NCI-H1105 treated with DMSO at 0.1 percent for 48 hours (cell line): ENCODE results near the gene MIOX.

Experiments used
- DNase-seq: peaks from one replicate; lab custom pipeline; 2025; lab: John Stamatoyannopoulos, UW

MIOX gene

GRCh38 chr22:50486561-50487289 lies at the start of gene MIOX:
MIOX (plus strand) TSS chr22:50486859; CDS start chr22:50486898, 39 bp downstream.
- DNase-seq, result no peak

GRCh38 chr22:50437511-50438304 lies 49.0 kb upstream of the MIOX start:
- DNase-seq, result no peak

DNA sequence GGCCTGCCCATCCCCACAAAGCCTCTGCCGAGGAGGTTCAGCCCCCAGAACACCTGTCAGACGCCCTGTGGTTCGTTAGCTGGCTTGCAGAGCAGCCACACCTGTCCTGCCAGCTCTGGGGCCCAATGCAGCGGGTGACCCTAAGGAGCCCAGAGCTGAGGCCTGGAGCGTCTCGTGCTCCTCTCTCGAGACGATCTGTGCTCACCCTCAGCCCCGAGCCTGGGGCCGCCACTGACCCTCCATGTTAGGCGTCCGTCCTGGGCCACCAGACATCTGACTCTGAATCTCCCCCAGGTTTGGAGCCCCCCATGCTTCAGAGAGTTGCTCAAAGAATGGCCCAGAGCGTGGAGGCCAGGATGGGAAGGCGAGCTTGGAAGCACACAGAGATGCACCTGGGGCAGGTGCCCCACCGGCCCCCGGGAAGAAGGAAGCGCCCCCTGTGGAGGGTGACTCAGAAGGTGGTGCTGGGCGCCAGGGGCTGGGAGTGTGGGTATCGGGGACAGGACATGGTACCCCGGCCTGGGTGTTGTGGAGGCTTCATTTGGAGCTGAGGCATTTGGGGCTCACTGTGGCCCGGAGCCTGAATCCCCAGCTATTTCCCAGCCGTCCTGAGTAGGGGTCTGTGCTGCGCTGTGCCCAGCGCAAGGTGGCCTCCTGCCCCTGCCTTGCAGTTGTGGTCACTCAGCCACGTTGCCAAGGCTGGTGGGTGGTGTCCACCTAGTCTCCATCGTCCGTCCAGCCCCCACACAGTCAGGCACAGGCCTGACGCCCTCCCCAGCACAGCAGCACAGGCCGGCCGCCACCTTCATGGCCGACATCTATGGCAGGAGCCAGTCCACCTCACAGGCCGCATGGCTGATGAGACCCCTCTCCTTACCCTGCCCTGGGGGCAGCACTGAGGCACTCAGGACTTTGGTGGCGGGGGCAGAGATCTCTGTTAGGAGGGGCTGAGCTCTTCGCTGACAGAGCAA lies 48.1 kb upstream of the MIOX start:
- no peak for DNase-seq

- no peak for DNase-seq
Observed at GRCh38 chr22:50439314-50439870, 47.3 kb upstream of the MIOX start.

- DNase-seq, result no peak
Observed at GRCh38 chr22:50439871-50440331, 46.8 kb upstream of the MIOX start.

DNA sequence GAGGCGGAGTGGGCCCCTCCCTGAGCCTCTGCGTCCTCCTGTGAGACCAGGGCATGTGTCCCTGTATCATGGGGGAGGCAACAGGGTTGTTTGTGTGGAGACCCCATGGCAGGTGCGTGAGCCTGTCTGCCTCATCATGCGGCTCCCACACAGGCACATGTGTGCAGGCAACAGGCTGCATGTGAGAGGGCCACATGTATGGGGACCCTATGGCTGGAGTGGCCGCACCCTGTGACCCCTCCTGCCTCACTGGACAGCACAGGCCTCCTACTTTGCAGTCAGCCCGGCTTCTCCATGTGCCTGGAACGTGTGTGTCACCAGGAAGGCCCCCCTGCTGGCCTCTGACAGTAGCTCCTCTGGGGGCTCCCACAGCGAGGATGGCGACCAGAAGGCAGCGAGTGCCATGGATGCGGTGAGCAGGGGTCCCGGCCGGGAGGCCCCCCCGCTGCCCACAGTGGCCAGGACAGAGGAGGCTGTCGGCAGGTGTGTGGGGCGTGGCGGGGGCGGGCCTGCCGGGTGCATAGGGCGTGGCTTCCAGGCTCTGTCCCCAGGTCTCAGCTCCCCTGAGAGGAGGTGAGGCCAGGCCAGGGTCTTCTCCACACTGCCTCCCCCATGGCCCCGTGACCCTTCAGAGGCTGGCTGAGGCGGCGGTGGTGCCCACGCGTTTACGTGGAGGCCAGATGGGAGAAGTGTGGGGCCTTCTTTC lies 46.0 kb upstream of the MIOX start:
- DNase-seq, result no peak

DNA sequence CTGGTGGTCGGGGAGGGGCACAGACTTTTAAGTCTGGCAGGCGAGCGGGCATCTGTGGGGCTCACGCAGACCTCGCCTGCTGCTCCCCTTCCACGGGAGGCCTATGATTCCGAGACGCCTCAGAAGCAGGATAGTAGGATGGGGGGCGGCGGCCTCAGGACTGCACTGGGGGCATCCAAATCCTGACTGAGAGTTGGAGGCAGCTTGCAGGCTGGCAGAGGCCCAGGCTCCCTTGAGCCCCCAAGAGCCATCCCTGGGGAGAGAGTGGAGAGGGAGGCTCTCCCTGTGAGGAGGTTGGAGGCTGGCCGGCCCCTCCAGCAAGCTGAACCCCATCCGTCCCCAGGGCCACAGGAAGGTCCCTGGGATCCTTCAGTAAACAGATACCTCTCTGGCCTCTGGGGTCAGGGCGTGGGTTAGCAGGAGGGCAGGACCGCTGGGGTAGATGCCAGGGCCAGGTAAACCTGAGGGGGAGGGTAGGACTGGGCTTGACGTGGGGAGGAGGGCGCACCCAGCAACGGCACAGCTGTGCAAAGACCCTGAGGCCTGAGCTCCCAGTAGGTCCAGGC lies 45.1 kb upstream of the MIOX start:
- DNase-seq, result no peak

GRCh38 chr22:50443197-50443596 lies 43.5 kb upstream of the MIOX start:
- DNase-seq, result no peak

GRCh38 chr22:50443801-50444625 lies 42.6 kb upstream of the MIOX start:
- DNase-seq, result no peak

DNA sequence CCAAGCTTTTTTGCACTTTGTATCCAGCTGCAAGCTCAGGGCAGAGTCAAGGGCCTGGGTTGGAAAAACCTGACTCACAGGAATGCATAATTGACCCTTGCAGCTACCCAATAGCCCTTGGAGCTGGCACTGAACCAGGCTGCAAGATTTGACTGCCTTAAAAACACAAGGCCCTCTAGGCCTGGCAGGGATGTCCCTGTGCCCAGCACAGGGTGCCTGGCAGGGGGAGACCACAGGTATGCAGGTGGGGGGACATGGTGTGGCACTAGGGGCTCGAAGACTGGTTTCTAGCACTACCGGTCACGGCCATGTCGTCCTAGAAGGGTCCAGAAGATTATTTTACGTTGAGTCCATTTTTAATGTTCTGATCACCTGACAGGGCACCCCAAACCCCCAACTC lies 42.0 kb upstream of the MIOX start:
- DNase-seq, result no peak

GRCh38 chr22:50445071-50445879 lies 41.4 kb upstream of the MIOX start:
- DNase-seq, result no peak

DNA sequence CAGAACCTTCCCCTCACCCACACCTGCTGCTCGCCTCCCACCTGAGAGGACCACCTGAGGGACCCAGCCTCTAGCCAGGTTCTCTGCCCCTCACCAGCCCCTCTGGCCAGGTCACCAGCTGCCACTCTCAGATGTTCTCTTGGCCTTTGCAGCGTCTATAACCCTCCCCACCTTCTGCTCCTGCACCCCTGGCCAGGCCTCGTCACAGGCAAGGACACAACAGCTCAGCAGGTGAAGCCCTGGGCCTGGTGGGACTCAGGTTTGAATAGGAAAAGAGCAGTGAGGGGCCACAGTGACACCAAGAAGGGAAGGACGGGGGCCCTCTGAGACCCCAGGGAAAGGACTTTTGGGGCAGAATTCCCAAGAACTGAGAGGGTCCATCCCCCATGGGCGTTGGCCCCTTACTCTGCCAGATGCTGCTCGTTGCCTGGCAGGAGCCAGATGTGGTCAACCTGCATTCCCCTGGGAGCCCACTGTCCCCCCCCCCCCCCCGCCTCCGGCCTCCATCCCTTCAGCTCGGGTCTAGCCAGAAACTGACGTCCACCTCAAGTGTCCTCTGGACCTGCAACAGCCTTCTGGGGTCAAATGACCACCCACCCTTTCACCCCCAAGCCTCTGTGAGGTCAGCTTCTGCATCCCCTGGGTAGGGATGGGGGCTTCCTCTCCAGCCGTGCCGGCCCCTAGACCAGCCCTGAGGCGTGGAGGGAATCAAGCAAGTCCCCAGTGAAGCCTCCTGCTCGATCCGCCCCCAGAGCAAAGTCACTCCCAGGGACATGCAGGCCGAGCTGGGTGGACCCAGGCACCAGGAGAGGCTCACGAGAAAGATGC lies 40.6 kb upstream of the MIOX start:
- no peak for DNase-seq

GRCh38 chr22:50446708-50447575 lies 39.7 kb upstream of the MIOX start:
- DNase-seq, result no peak

- DNase-seq, result no peak
Observed at GRCh38 chr22:50447576-50448551, 38.8 kb upstream of the MIOX start.

- DNase-seq, result no peak
Observed at GRCh38 chr22:50452649-50453048, 34.0 kb upstream of the MIOX start.

DNA sequence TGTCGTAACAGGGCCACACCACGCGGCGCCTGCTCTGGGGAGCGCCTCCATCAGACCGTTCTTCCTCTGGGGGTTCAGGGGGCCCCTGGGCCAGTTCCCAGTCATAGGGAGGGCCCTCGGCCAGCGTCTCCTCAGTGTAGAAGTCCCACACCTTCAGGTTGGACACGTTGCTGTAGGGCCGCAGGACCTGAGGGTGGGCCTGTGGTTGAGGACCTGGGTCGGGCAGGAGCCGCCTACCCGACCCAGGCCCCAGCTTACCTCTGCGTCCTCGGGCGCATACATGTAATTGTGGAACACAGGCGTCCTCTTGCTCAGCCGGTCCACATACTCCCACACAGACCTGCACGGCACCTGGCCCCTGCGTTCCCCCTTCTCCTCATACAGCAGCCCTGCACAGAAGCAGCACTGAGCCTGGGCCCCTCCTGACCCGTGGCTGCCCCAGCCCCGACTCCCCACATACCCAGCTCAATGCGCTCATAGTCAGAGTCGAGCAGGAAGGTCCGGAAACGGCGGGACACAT lies 32.0 kb upstream of the MIOX start:
- no peak for DNase-seq
